ENCODE measurements around the gene RHOT1.

The RHOT1 gene

DNA sequence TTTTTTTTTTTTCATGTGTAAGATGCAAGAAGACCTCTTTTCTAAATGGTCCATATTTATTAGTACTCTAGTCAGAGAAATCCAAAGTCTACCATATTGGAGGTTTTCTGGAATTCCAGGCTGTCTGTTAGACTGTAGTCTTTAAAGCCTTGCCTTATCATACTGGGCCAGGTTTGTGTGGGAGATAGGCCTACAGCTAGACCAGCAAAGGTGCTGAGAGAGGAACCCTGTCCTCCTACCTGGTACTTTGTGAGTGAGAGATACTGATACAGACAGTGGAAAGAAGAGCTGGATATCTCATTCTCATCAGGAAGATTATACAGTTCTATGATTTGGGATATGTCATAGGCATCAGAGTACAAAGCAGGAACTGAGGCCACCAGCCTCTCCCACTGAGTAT, 8.1 kb downstream of the RHOT1 start:
- TF ChIP-seq, protein P1, sequence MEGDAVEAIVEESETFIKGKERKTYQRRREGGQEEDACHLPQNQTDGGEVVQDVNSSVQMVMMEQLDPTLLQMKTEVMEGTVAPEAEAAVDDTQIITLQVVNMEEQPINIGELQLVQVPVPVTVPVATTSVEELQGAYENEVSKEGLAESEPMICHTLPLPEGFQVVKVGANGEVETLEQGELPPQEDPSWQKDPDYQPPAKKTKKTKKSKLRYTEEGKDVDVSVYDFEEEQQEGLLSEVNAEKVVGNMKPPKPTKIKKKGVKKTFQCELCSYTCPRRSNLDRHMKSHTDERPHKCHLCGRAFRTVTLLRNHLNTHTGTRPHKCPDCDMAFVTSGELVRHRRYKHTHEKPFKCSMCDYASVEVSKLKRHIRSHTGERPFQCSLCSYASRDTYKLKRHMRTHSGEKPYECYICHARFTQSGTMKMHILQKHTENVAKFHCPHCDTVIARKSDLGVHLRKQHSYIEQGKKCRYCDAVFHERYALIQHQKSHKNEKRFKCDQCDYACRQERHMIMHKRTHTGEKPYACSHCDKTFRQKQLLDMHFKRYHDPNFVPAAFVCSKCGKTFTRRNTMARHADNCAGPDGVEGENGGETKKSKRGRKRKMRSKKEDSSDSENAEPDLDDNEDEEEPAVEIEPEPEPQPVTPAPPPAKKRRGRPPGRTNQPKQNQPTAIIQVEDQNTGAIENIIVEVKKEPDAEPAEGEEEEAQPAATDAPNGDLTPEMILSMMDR (IDR thresholded peaks at IDR 0.05; ENCODE audit: low read depth, low read length) = no peak
- H3K4me3 ChIP-seq (replicated peaks in 1 of 2; ENCODE audit: low read depth in 2 of 2, low read length in 2 of 2) = no peak overlapping the region
- DNase-seq (ENCODE audit: low read depth in 2 of 2) = no peak

DNA sequence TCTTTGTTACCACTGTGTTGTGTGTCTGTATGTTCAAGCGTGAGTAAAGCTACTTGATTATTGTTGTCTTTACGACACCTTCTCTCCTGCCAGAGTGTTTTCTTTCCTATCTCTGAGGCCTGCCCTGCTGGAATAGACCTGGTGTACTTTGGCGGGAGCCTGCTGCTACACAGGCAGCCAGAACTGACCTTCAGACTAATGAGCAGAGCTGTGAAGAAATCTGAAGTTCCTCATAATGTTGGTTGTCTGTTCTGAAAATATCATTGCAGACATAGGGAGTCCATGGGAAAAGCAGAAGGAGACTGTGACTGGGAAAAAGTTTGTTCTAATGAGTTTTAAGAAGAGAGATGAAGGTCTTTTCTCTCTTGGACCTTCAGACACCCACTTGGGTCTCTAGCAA, 9.8 kb downstream of the RHOT1 start:
- TF ChIP-seq, protein P1 (IDR thresholded peaks at IDR 0.05; ENCODE audit: low read depth, low read length) = no peak
- no peak for DNase-seq (ENCODE audit: low read depth in 2 of 2)
- H3K4me3 ChIP-seq (replicated peaks in 1 of 2; ENCODE audit: low read depth in 2 of 2, low read length in 2 of 2) = no peak overlapping the region

DNA sequence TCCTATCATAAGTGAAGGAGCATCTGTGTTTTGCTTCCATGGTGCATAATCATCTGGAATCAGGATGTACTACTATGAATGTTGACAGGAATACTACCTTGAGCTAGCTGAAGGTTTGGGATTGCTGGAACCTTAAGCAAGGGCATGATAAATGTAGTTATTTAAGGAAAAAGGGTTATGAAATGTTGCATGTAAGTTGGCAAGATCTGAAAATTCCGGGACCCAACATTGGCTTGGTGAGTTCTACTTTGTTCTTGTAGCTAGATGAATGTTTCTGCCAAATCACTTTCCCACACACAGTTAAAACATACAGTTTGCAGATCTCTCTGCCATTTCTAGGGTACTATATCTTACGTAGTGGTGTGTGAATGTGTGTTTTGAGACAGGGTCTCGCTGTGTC, 13.6 kb downstream of the RHOT1 start:
- peak in 1 of 2 donors; percentile 27 for DNase-seq (ENCODE audit: low read depth in 2 of 2)
- H3K4me3 ChIP-seq (replicated peaks in 1 of 2; ENCODE audit: low read depth in 2 of 2, low read length in 2 of 2) = no peak overlapping the region
- TF ChIP-seq, protein P1 (IDR thresholded peaks at IDR 0.05; ENCODE audit: low read depth, low read length) = no peak

DNA sequence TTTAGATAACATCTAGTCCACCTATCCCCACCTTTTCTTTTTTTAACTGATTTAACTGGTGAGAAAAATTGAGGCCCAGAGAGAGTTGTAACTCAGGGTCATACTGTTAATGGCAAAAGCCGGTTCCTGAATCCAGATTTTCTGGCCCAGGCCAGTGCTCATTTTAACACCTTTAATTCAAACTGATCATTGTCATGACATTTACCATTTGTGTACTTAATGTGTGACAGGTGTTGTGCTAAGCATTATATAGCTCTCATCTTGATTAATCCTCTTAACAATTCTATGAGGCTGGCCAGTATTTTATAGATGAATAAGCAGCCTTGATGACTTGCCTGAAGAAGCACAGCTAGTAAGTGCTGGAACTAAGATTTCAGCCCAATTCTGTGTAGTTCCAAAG, 14.4 kb downstream of the RHOT1 start:
- DNase-seq (ENCODE audit: low read depth in 2 of 2) = no peak
- TF ChIP-seq, protein P1 (IDR thresholded peaks at IDR 0.05; ENCODE audit: low read depth, low read length) = no peak
- H3K4me3 ChIP-seq (replicated peaks in 1 of 2; ENCODE audit: low read depth in 2 of 2, low read length in 2 of 2) = no peak overlapping the region

DNA sequence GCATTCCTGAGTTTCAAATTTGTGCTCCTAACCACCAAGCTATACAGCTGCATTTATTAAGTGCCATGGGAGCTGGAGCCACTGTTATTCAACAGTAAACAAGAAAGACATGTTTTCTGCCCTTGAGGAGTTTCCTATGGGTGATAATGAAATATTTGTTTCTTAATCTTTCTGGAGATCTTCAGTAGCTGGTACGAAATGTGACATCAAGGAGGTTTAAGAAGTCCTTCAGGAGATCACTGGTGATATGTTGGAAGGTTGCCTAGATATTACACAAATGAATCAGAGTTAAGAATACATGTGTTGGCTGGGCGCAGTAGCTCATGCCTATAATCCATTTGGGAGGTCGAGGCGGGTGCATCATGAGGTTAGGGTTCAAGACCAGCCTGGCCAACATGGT, 14.9 kb downstream of the RHOT1 start:
- TF ChIP-seq, protein P1 (IDR thresholded peaks at IDR 0.05; ENCODE audit: low read depth, low read length) = no peak
- no peak overlapping the region for H3K4me3 ChIP-seq (replicated peaks in 1 of 2; ENCODE audit: low read depth in 2 of 2, low read length in 2 of 2)
- peak; percentile 39 to 66 for DNase-seq (ENCODE audit: low read depth in 2 of 2)

DNA sequence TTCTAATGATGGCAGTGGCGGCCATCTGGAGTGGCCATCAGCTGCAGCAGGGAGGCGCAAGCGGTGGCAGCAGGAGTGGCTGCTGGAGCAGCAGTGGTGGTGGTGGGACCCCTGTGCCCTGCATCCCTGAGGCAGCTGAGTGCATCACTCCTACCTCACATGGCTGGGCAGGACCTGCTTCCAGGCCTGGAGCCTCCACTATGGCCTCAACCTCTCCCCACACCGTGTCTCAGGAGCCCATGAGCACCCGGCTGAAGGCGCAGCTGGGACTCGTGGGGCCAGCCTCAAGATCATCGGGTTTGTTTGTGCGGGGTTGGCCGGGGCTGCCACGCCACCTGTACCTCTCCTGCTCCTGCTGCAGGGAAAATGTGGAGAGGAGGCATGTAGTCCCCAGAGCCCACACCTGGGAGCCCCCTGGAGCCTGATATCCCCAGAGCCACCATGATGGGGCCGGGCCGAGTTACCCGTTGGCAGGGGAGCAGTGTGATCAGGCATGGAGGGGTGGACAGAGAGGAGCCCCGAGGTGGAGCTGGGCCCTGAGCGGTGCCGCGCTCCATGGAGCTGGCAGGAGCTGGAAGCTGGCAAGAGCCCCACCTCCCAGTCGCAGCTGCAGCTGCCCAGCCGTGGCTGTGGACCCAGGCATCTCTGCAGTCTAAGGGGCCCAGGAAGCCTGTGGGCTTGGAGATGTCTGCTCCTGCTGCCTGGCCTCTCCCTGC, 16.7 kb downstream of the RHOT1 start:
- no peak overlapping the region for H3K4me3 ChIP-seq (replicated peaks in 1 of 2; ENCODE audit: low read depth in 2 of 2, low read length in 2 of 2)
- no peak for DNase-seq (ENCODE audit: low read depth in 2 of 2)
- TF ChIP-seq, protein P1 (IDR thresholded peaks at IDR 0.05; ENCODE audit: low read depth, low read length) = no peak

Measured in cardiac fibroblast (primary cell).